ENCODE data around the gene FOXB1. TPM values are rescaled to one million over a fixed set of nuclear protein-coding genes. Genes with fewer than 3 reads are reported as not detected.

FOXB1 gene
- total RNA-seq, 1 experiment from 2014 or later: not detected

DNA sequence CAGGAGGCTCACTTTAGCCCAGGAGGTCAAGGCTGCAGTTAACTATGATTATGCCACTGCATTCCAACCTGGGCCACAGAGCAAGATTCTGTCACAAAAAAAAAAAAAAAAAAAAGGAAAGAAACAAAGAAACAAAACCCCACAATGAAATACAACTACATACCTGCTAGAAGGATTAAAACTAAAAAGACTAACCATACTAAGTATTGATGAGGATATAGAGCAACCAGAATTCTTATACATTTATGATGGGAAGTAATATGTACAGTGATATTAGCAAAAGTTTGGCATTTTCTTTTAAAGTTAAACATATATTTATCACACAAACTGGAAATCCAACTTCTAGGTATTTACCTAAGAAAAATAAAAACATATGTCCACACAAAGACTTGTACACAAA is 40.2 kb upstream of the FOXB1 start:
- Mint-ChIP-seq H3K27me3 (ENCODE audit: unreplicated experiment) (no peaks in the 10 kb centered on the region), H3K9me3 (ENCODE audit: low read depth, unreplicated experiment) (peaks cover 9% of the 10 kb centered on the region), H3K4me1 (ENCODE audit: low read depth, unreplicated experiment) (no peaks in the 10 kb centered on the region), H3K27ac (ENCODE audit: unreplicated experiment) (no peak overlapping the region), H3K36me3 (ENCODE audit: insufficient read depth, unreplicated experiment) (no peaks in the 10 kb centered on the region), H3K4me3 (ENCODE audit: low read depth, unreplicated experiment) (no peak overlapping the region)
- no TSS peak for BruUV-seq (replicated peaks)
- no peak for DNase-seq
- intact Hi-C loops (cut with micrococcal nuclease; ENCODE audit: unreplicated experiment): no loop called here
- TF ChIP-seq, protein P1, sequence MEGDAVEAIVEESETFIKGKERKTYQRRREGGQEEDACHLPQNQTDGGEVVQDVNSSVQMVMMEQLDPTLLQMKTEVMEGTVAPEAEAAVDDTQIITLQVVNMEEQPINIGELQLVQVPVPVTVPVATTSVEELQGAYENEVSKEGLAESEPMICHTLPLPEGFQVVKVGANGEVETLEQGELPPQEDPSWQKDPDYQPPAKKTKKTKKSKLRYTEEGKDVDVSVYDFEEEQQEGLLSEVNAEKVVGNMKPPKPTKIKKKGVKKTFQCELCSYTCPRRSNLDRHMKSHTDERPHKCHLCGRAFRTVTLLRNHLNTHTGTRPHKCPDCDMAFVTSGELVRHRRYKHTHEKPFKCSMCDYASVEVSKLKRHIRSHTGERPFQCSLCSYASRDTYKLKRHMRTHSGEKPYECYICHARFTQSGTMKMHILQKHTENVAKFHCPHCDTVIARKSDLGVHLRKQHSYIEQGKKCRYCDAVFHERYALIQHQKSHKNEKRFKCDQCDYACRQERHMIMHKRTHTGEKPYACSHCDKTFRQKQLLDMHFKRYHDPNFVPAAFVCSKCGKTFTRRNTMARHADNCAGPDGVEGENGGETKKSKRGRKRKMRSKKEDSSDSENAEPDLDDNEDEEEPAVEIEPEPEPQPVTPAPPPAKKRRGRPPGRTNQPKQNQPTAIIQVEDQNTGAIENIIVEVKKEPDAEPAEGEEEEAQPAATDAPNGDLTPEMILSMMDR (IDR thresholded peaks at IDR 0.05; ENCODE audit: unreplicated experiment): no peak
- CTCF ChIA-PET: no interaction called here

DNA sequence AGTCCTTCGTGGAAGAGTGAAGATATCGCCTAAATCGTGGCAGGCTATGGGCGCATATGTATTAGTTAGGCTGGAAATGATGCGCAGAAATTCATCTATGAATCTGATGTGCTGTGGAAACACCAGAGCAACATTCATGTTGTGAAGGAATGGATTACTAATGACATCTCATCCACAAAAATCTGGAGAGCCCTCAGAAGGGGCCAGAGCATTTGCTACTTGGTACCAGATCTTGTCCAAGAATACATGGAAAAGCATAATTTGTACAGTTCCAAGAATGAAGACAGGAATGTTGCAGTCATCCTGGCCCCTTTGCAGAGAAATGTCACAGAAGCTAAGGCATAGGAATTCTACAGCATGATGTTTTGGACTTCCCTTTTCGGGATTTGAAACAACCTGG is 38.4 kb upstream of the FOXB1 start:
- Mint-ChIP-seq H3K27me3 (ENCODE audit: unreplicated experiment) (no peaks in the 10 kb centered on the region), H3K4me1 (ENCODE audit: low read depth, unreplicated experiment) (no peaks in the 10 kb centered on the region), H3K27ac (ENCODE audit: unreplicated experiment) (no peak overlapping the region), H3K4me3 (ENCODE audit: low read depth, unreplicated experiment) (no peak overlapping the region), H3K36me3 (ENCODE audit: insufficient read depth, unreplicated experiment) (no peaks in the 10 kb centered on the region), H3K9me3 (ENCODE audit: low read depth, unreplicated experiment) (peaks cover 3% of the 10 kb centered on the region)
- no peak for DNase-seq
- TF ChIP-seq, protein P1 (IDR thresholded peaks at IDR 0.05; ENCODE audit: unreplicated experiment): no peak
- BruUV-seq (replicated peaks): no TSS peak
- intact Hi-C loops (cut with micrococcal nuclease; ENCODE audit: unreplicated experiment): no loop called here
- CTCF ChIA-PET: no interaction called here

GRCh38 chr15:59966262-59966661 is 37.8 kb upstream of the FOXB1 start:
- no peaks in the 10 kb centered on the region for H3K36me3 Mint-ChIP-seq (ENCODE audit: insufficient read depth, unreplicated experiment)
- H3K4me1 Mint-ChIP-seq (ENCODE audit: low read depth, unreplicated experiment): no peaks in the 10 kb centered on the region
- TF ChIP-seq, protein P1 (IDR thresholded peaks at IDR 0.05; ENCODE audit: unreplicated experiment): no peak
- CTCF ChIA-PET: no interaction called here
- intact Hi-C loops (cut with micrococcal nuclease; ENCODE audit: unreplicated experiment): no loop called here
- no peaks in the 10 kb centered on the region for H3K9me3 Mint-ChIP-seq (ENCODE audit: low read depth, unreplicated experiment)
- no TSS peak for BruUV-seq (replicated peaks)
- H3K27ac Mint-ChIP-seq (ENCODE audit: unreplicated experiment): no peak overlapping the region
- H3K27me3 Mint-ChIP-seq (ENCODE audit: unreplicated experiment): no peaks in the 10 kb centered on the region
- H3K4me3 Mint-ChIP-seq (ENCODE audit: low read depth, unreplicated experiment): no peak overlapping the region
- no peak for DNase-seq

GRCh38 chr15:59968314-59968713 is 35.8 kb upstream of the FOXB1 start:
- Mint-ChIP-seq H3K27me3 (ENCODE audit: unreplicated experiment) (no peaks in the 10 kb centered on the region), H3K9me3 (ENCODE audit: low read depth, unreplicated experiment) (no peaks in the 10 kb centered on the region), H3K27ac (ENCODE audit: unreplicated experiment) (no peak overlapping the region), H3K4me1 (ENCODE audit: low read depth, unreplicated experiment) (no peaks in the 10 kb centered on the region), H3K4me3 (ENCODE audit: low read depth, unreplicated experiment) (no peak overlapping the region), H3K36me3 (ENCODE audit: insufficient read depth, unreplicated experiment) (no peaks in the 10 kb centered on the region)
- TF ChIP-seq, protein P1 (IDR thresholded peaks at IDR 0.05; ENCODE audit: unreplicated experiment): no peak
- BruUV-seq (replicated peaks): no TSS peak
- intact Hi-C loops (cut with micrococcal nuclease; ENCODE audit: unreplicated experiment): no loop called here
- CTCF ChIA-PET: no interaction called here
- no peak for DNase-seq

Data from Calu3 (cell line).